ENCODE results near the gene FGD5. TPM values are rescaled to one million over a fixed set of nuclear protein-coding genes. Genes with fewer than 3 reads are reported as not detected.

The FGD5 gene
- total and polyA plus RNA-seq, 9 of the 15 experiments (the other 6 are each of a cell fraction or from before 2014, with no cell fraction given), result 0.18 TPM; not detected in 8

DNA sequence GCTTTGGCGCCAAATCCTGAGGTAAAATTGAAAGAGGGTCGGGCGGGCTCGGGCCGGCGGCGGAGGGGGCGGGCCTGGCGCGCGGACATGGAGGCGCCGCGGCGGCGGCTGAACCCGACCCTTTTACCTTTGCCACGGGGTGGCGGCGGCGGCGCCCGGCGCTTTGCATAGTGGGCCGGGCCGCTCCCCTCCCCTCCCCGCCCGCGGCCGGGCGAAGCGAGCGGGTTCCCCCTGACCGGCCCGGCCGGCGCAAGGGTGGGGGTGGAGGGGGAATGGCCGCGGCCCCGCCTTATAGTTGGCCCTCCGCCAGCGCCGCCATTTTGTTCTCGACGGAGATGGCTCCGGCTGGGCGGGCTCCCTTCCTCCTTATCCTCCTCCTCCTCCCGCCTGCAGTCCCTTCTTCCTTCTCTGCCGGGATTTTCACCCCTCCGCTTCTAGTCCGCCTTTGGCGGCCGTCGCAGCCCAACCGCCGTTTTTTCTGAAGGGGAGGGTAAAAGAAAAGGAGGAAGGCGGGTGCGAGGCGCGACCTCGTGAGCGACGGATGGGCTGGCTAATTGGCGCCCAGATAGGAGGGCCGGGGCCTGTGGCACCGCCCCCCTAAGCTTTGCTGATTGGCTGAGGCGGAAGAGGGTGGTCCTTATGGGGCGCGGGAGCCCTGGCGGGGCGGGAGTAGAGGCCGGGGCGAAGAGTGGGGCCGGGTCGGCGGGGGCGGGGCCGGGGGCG lies 129.3 kb downstream of the FGD5 start (continued):
- TF ChIP-seq, protein P1, sequence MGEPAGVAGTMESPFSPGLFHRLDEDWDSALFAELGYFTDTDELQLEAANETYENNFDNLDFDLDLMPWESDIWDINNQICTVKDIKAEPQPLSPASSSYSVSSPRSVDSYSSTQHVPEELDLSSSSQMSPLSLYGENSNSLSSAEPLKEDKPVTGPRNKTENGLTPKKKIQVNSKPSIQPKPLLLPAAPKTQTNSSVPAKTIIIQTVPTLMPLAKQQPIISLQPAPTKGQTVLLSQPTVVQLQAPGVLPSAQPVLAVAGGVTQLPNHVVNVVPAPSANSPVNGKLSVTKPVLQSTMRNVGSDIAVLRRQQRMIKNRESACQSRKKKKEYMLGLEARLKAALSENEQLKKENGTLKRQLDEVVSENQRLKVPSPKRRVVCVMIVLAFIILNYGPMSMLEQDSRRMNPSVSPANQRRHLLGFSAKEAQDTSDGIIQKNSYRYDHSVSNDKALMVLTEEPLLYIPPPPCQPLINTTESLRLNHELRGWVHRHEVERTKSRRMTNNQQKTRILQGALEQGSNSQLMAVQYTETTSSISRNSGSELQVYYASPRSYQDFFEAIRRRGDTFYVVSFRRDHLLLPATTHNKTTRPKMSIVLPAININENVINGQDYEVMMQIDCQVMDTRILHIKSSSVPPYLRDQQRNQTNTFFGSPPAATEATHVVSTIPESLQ (CRISPR knock-in tag; IDR thresholded peaks at IDR 0.05), result no peak
- TF ChIP-seq, protein P2, sequence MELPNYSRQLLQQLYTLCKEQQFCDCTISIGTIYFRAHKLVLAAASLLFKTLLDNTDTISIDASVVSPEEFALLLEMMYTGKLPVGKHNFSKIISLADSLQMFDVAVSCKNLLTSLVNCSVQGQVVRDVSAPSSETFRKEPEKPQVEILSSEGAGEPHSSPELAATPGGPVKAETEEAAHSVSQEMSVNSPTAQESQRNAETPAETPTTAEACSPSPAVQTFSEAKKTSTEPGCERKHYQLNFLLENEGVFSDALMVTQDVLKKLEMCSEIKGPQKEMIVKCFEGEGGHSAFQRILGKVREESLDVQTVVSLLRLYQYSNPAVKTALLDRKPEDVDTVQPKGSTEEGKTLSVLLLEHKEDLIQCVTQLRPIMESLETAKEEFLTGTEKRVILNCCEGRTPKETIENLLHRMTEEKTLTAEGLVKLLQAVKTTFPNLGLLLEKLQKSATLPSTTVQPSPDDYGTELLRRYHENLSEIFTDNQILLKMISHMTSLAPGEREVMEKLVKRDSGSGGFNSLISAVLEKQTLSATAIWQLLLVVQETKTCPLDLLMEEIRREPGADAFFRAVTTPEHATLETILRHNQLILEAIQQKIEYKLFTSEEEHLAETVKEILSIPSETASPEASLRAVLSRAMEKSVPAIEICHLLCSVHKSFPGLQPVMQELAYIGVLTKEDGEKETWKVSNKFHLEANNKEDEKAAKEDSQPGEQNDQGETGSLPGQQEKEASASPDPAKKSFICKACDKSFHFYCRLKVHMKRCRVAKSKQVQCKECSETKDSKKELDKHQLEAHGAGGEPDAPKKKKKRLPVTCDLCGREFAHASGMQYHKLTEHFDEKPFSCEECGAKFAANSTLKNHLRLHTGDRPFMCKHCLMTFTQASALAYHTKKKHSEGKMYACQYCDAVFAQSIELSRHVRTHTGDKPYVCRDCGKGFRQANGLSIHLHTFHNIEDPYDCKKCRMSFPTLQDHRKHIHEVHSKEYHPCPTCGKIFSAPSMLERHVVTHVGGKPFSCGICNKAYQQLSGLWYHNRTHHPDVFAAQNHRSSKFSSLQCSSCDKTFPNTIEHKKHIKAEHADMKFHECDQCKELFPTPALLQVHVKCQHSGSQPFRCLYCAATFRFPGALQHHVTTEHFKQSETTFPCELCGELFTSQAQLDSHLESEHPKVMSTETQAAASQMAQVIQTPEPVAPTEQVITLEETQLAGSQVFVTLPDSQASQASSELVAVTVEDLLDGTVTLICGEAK (IDR thresholded peaks at IDR 0.05), result no peak
- TF ChIP-seq, protein P2 (CRISPR knock-in tag; IDR thresholded peaks at IDR 0.05), result no peak
- TF ChIP-seq, protein P3, sequence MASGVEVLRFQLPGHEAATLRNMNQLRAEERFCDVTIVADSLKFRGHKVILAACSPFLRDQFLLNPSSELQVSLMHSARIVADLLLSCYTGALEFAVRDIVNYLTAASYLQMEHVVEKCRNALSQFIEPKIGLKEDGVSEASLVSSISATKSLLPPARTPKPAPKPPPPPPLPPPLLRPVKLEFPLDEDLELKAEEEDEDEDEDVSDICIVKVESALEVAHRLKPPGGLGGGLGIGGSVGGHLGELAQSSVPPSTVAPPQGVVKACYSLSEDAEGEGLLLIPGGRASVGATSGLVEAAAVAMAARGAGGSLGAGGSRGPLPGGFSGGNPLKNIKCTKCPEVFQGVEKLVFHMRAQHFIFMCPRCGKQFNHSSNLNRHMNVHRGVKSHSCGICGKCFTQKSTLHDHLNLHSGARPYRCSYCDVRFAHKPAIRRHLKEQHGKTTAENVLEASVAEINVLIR (CRISPR knock-in tag; IDR thresholded peaks at IDR 0.05), result no peak
- TF ChIP-seq ZFP1 (CRISPR knock-in tag; IDR thresholded peaks at IDR 0.05), result no peak
- TF ChIP-seq ZNF282 (CRISPR knock-in tag; IDR thresholded peaks at IDR 0.05), result no peak
- TF ChIP-seq, protein P4, sequence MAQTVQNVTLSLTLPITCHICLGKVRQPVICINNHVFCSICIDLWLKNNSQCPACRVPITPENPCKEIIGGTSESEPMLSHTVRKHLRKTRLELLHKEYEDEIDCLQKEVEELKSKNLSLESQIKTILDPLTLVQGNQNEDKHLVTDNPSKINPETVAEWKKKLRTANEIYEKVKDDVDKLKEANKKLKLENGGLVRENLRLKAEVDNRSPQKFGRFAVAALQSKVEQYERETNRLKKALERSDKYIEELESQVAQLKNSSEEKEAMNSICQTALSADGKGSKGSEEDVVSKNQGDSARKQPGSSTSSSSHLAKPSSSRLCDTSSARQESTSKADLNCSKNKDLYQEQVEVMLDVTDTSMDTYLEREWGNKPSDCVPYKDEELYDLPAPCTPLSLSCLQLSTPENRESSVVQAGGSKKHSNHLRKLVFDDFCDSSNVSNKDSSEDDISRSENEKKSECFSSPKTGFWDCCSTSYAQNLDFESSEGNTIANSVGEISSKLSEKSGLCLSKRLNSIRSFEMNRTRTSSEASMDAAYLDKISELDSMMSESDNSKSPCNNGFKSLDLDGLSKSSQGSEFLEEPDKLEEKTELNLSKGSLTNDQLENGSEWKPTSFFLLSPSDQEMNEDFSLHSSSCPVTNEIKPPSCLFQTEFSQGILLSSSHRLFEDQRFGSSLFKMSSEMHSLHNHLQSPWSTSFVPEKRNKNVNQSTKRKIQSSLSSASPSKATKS (CRISPR knock-in tag; IDR thresholded peaks at IDR 0.05), result no peak

All from K562 (cell line).